PC-3 (cell line): ENCODE results near the gene DICER1. TPM values are rescaled to one million over a fixed set of nuclear protein-coding genes. Genes with fewer than 3 reads are reported as not detected.
"Not testable (repeated sequence)": the region's sequence is repeated elsewhere in the genome, so short reads cannot be mapped to it uniquely, and the experiment has no call there.

Experiments used
- ATAC-seq: fragments of 200-7000 bp; cut with Tn5 transposase; 2 replicates; pipeline ENCODE4 v1.9.1; 2020; ENCODE audit warnings: mild to moderate bottlenecking, moderate library complexity
- BruUV-seq: library from RNA; stranded (reverse); fragments of 400-500 nt; replicated peaks from 2 replicates; lab custom pipeline; 2021; lab: Mats Ljungman, UMichigan
- CTCF ChIA-PET: fragments of 300-600 bp; sonication (Branson Sonifier 250); formaldehyde crosslinking; loops from one replicate; lab custom pipeline; 2022; ENCODE audit warnings: antibody characterized with exemption; lab: Charles Lee
- POLR2A ChIA-PET: fragments of 300-600 bp; sonication (Branson Sonifier 250); formaldehyde crosslinking; loops from one replicate; lab custom pipeline; 2022; ENCODE audit warnings: antibody characterized with exemption; ENCODE audit not compliant: unreplicated experiment; lab: Charles Lee
- DNase-seq: peaks from one replicate; pipeline ENCODE4 v3.0.0-alpha.2; 2015
- H2AFZ ChIP-seq: fragments of 300-600 bp; sonication (generic); 2 replicates; pipeline ENCODE4 v1.6.0; 2016; ENCODE audit warnings: antibody characterized with exemption, low read length
- H3F3A ChIP-seq: fragments of 300-600 bp; sonication (generic); one replicate; pipeline ENCODE4 v1.6.0; 2017; ENCODE audit warnings: antibody characterized with exemption, low read length, control low read depth, mild to moderate bottlenecking; ENCODE audit not compliant: unreplicated experiment
- H3K27ac ChIP-seq: fragments of 300-600 bp; sonication (generic); 2 replicates; pipeline ENCODE4 v1.5.1; 2016; ENCODE audit warnings: mild to moderate bottlenecking, low read length
- H3K27me3 ChIP-seq: fragments of 300-600 bp; sonication (generic); 2 replicates; pipeline ENCODE4 v1.6.1; 2016; ENCODE audit warnings: low read length, mixed read lengths
- H3K36me3 ChIP-seq: fragments of 300-600 bp; sonication (generic); 2 replicates; pipeline ENCODE4 v1.6.1; 2016; ENCODE audit warnings: low read depth, mixed run types, low read length, mixed read lengths
- H3K4me1 ChIP-seq: fragments of 300-600 bp; sonication (generic); 2 replicates; pipeline ENCODE4 v1.5.1; 2016; ENCODE audit warnings: low read length; ENCODE audit not compliant: insufficient read depth
- H3K4me2 ChIP-seq: fragments of 300-600 bp; sonication (generic); 2 replicates; pipeline ENCODE4 v1.6.0; 2016; ENCODE audit warnings: low read length
- H3K4me3 ChIP-seq: fragments of 300-600 bp; sonication (generic); 2 replicates; pipeline ENCODE4 v1.5.1; 2016; ENCODE audit warnings: mild to moderate bottlenecking, low read length, mixed read lengths
- H3K79me2 ChIP-seq: fragments of 300-600 bp; sonication (generic); 2 replicates; pipeline ENCODE4 v1.6.1; 2017; ENCODE audit warnings: low read length, mixed read lengths
- H3K9ac ChIP-seq: fragments of 300-600 bp; sonication (generic); 2 replicates; pipeline ENCODE4 v1.6.0; 2016; ENCODE audit warnings: mild to moderate bottlenecking, low read length
- H3K9me2 ChIP-seq: fragments of 300-600 bp; sonication (generic); replicated peaks from 2 replicates; pipeline ENCODE4 v1.6.1; 2016; ENCODE audit warnings: mixed run types, low read length, mixed read lengths
- H3K9me3 ChIP-seq: fragments of 300-600 bp; sonication (generic); 2 replicates; pipeline ENCODE4 v1.6.1; 2016; ENCODE audit warnings: low read length, mixed read lengths
- H4K20me1 ChIP-seq: fragments of 300-600 bp; sonication (generic); 2 replicates; pipeline ENCODE4 v1.6.1; 2016; ENCODE audit warnings: low read length, mixed read lengths
- EZH2 ChIP-seq: fragments of 300-600 bp; sonication (generic); IDR thresholded peaks from one replicate; pipeline ENCODE4 v1.6.1; 2017; ENCODE audit warnings: antibody characterized with exemption, mild to moderate bottlenecking, low read length; ENCODE audit not compliant: unreplicated experiment
- EZH2phosphoT487 ChIP-seq: fragments of 300-600 bp; sonication (generic); IDR thresholded peaks from 2 replicates; pipeline ENCODE4 v1.6.1; 2018; ENCODE audit warnings: mild to moderate bottlenecking, antibody characterized with exemption, low read length, borderline replicate concordance
- intact Hi-C: fragments of 100-400 bp; cut with micrococcal nuclease; formaldehyde crosslinking; loops from 2 replicates; pipeline ENCODE4 v1.9.0; 2023
- total RNA-seq: library from RNA; depleted of rRNA; stranded (reverse); fragments of >200 nt; gene quantifications from 2 replicates; pipeline ENCODE4 v1.2.3, GENCODE V29; 2014
- TF ChIP-seq, protein P1 (sequence below): fragments of 300-600 bp; sonication (generic); conservative IDR thresholded peaks from 2 replicates; pipeline ENCODE4 v1.5.1; 2017; ENCODE audit warnings: antibody characterized with exemption, low read depth, mild to moderate bottlenecking, low read length

Gene DICER1
- total RNA-seq, 1 experiment from 2014 or later, result 29.9 TPM

DNA sequence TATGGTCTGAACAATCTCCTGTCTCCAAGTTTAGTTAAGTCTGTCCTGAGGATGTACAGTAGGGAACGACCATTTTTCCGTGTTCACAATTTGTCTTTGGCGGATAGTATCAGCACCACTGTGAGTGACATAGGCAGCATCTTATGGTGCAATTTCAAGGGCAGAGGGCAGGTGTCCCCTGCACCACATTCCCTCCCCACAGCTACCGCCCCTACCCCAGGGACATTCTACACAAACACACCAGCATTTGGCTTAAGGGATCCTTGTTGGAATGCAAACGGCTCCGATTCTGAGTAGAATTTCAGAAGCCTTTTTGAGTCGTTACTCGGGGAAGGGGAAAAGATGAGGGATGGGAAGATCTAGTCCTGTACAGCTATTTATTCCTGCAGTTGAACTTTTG, 25.1 kb upstream of the DICER1 start:
- Histone ChIP-seq H3K9me3 (no peaks in the 10 kb centered on the region), H3K79me2 (no peaks in the 10 kb centered on the region), H3K36me3 (no peaks in the 10 kb centered on the region), H3F3A (no peaks in the 10 kb centered on the region), H4K20me1 (no peaks in the 10 kb centered on the region), H2AFZ (no peak overlapping the region), H3K4me1 (no peaks in the 10 kb centered on the region), H3K27ac (no peak overlapping the region), H3K9me2 (no peaks in the 10 kb centered on the region), H3K4me2 (no peak overlapping the region), H3K4me3 (no peak overlapping the region), H3K27me3 (no peaks in the 10 kb centered on the region), H3K9ac (no peak overlapping the region)
- TF ChIP-seq EZH2 (no peak), EZH2phosphoT487 (no peak)
- TF ChIP-seq, protein P1, sequence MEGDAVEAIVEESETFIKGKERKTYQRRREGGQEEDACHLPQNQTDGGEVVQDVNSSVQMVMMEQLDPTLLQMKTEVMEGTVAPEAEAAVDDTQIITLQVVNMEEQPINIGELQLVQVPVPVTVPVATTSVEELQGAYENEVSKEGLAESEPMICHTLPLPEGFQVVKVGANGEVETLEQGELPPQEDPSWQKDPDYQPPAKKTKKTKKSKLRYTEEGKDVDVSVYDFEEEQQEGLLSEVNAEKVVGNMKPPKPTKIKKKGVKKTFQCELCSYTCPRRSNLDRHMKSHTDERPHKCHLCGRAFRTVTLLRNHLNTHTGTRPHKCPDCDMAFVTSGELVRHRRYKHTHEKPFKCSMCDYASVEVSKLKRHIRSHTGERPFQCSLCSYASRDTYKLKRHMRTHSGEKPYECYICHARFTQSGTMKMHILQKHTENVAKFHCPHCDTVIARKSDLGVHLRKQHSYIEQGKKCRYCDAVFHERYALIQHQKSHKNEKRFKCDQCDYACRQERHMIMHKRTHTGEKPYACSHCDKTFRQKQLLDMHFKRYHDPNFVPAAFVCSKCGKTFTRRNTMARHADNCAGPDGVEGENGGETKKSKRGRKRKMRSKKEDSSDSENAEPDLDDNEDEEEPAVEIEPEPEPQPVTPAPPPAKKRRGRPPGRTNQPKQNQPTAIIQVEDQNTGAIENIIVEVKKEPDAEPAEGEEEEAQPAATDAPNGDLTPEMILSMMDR, result no peak
- BruUV-seq, result no TSS peak
- intact Hi-C loops, result no loop called here
- ChIA-PET CTCF (no interaction called here), POLR2A (no interaction called here)
- ATAC-seq (no peak), DNase-seq (no peak)

DNA sequence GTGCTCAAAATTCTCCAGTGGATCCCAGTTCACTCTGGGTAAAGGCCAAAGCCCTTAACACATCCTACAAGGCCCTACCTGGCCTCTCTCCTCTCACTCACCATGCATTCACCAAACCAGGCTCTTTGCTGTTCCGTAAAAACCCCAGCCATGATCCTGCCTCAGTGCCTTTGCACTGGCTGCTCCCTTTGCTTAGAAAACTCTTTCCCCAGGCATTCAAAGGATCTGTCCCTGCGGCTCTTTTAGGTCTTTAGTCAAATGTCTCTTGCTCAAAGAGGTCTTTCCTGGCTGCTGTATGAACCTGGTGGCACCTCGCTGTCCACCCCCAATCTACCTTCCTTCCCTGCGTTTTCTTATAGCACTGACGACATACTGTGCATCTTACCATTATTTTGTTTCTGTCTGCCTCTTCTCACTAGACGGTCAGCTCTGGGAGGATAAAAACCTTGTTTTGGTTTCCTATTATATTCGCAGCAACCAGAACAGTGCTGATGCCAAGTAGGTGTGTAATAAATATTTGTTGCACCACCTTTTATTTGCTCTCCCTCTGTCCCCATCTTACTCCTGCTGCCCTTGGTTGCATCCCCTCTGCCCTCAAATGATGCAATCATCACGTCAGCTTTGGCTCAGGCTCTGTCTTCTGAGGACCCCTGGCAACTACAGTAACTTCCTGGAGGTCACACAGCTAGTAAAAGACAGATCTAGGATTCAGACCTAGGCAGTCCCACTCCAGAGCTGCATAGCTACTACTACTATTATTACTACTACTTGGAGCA, 23.8 kb upstream of the DICER1 start:
- H2AFZ ChIP-seq, result no peak overlapping the region
- H3K79me2 ChIP-seq, result no peaks in the 10 kb centered on the region
- no peaks in the 10 kb centered on the region for H3K9me3 ChIP-seq
- no peaks in the 10 kb centered on the region for H3K36me3 ChIP-seq
- POLR2A ChIA-PET, result no interaction called here
- H3K27me3 ChIP-seq, result no peaks in the 10 kb centered on the region
- H3K4me3 ChIP-seq, result no peak overlapping the region
- CTCF ChIA-PET, result no interaction called here
- no peak overlapping the region for H3K4me2 ChIP-seq
- H3K9me2 ChIP-seq, result no peaks in the 10 kb centered on the region
- ATAC-seq (no peak), DNase-seq (no peak)
- H4K20me1 ChIP-seq, result no peaks in the 10 kb centered on the region
- intact Hi-C loops, result no loop called here
- TF ChIP-seq EZH2phosphoT487 (no peak), EZH2 (no peak)
- TF ChIP-seq, protein P1, result no peak
- H3K27ac ChIP-seq, result no peak overlapping the region
- H3K4me1 ChIP-seq, result no peaks in the 10 kb centered on the region
- H3K9ac ChIP-seq, result no peak overlapping the region
- no TSS peak for BruUV-seq
- no peaks in the 10 kb centered on the region for H3F3A ChIP-seq

DNA sequence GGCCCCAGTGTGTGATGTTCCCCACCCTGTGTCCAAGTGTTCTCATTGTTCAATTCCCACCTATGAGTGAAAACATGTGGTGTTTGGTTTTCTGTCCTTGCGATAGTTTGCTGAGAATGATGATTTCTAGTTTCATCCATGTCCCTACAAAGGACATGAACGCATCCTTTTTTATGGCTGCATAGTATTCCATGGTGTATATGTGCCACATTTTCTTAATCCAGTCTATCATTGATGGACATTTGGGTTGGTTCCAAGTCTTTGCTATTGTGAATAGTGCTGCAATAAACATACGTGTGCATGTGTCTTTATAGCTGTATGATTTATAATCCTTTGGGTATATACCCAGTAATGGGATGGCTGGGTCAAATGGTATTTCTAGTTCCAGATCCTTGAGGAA, 18.3 kb upstream of the DICER1 start:
- H3K4me2 ChIP-seq, H3K27ac ChIP-seq, H3K27me3 ChIP-seq, DNase-seq, H3K9me3 ChIP-seq, H3K36me3 ChIP-seq, H4K20me1 ChIP-seq, ATAC-seq, H3K4me1 ChIP-seq, POLR2A ChIA-PET, H3K9me2 ChIP-seq, H2AFZ ChIP-seq, H3K4me3 ChIP-seq, CTCF ChIA-PET, H3F3A ChIP-seq, H3K79me2 ChIP-seq, BruUV-seq, H3K9ac ChIP-seq, intact Hi-C loops: not testable (repeated sequence)
